Mesodermal cell (in vitro differentiated cells): Measurements from ENCODE around the gene COP1.

Source experiments
- H3K27ac ChIP-seq: 2 replicates; pipeline ENCODE4 v1.7.0; 2013; ENCODE audit warnings: mild to moderate bottlenecking, low read depth, low read length, moderate library complexity; ENCODE audit not compliant: severe bottlenecking
- H3K36me3 ChIP-seq: 2 replicates; pipeline ENCODE4 v1.7.1; 2013; ENCODE audit warnings: mild to moderate bottlenecking, low read length, moderate library complexity; ENCODE audit not compliant: control insufficient read depth, insufficient read depth
- H3K4me1 ChIP-seq: one replicate; pipeline ENCODE4 v1.7.1; 2013; ENCODE audit warnings: mild to moderate bottlenecking, low read length; ENCODE audit not compliant: insufficient read depth, control insufficient read depth, poor library complexity, severe bottlenecking
- H3K4me3 ChIP-seq: 2 replicates; pipeline ENCODE4 v1.7.0; 2013; ENCODE audit warnings: low read length, control low read depth, mild to moderate bottlenecking; ENCODE audit not compliant: insufficient read depth, poor library complexity, severe bottlenecking; ENCODE audit errors: extremely low read depth
- H3K9me3 ChIP-seq: 2 replicates; pipeline ENCODE4 v1.7.1; 2013; ENCODE audit warnings: mild to moderate bottlenecking, low read length, moderate library complexity; ENCODE audit not compliant: control insufficient read depth
- WGBS, 2 experiments: methylation state at CpG; one replicate each; pipeline ENCODE4 v1.1.5; 2013; ENCODE audit warnings: missing lambda C conversion rate in 2 of 2; ENCODE audit not compliant: insufficient coverage in 2 of 2; 5-methylcytosine and 5-hydroxymethylcytosine counted together

COP1 gene

DNA sequence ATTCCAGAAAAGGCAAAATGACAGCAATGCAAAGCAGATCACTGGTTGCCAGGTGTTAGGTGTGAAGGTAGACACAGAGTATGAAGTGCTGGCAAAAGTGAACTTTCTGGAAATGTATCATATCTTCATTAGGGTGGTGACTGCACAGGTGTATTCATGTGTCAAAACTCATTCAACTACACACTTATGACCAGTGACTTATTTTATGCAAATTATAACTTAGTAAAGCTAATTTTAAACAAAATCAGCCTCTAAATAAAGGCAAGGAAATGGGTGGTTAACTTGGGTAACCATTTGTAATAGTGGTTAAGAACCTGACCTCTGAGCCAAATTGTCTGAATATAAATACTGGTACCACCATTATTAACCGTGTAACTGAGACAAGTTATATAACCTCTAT lies 7.4 kb downstream of the COP1 start:
- WGBS, 2 experiments: no CpG with 5 or more reads among the region's 1 CpG
- Histone ChIP-seq H3K4me3 (no peak overlapping the region), H3K4me1 (peaks cover 4% of the 10 kb centered on the region), H3K9me3 (no peaks in the 10 kb centered on the region), H3K36me3 (no peaks in the 10 kb centered on the region), H3K27ac (no peak overlapping the region)

DNA sequence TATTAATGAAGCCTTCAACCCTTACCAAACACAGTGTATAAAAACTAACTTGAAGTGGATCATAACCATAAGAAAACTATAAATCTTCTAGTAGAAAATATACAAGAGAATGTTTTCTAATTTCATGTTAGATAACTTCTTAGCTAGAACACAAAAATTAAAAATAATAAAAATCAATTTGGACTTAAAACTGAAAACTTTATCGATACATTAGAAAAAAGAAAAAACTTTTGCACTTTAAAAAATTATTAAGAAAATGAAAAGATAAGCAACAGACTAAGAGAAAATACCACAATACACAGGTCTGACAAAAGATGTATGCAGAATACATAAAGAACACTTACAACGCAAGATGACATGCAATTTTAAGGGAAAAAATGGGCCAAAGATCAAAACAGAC lies 8.7 kb downstream of the COP1 start:
- H3K4me1 ChIP-seq: no peaks in the 10 kb centered on the region
- no CpG with 5 or more reads among the region's 2 CpGs for WGBS, 2 experiments

DNA sequence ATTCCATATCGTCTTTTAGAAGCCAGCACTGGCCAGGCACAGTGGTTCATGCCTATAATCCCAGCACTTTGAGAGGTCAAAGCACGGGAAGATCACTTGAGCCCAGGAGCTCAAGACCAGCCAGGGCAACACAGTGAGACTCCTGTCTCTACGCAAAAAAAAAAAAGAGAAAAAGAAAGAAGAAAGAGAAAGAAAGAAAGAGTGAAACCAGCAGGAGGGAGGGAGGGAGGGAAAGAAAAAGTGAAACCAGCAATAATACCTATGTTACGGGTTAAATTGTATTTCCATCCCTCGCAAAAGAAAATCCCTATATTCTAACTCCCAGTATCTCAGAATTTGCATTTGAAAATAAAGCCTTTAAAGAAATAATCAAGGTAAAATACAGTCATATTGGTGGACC lies 10.4 kb downstream of the COP1 start:
- no peak overlapping the region for H3K4me3 ChIP-seq
- WGBS, 2 experiments: 89 to 100% methylated on average over 2 to 3 of the region's 5 CpGs
- no peaks in the 10 kb centered on the region for H3K4me1 ChIP-seq
- no peaks in the 10 kb centered on the region for H3K9me3 ChIP-seq
- no peaks in the 10 kb centered on the region for H3K36me3 ChIP-seq
- H3K27ac ChIP-seq: no peak overlapping the region

More for the DNA sequence above, 8.7 kb downstream of the COP1 start:
- Histone ChIP-seq H3K36me3 (no peaks in the 10 kb centered on the region), H3K4me3 (no peak overlapping the region), H3K27ac (no peak overlapping the region), H3K9me3 (no peaks in the 10 kb centered on the region)

DNA sequence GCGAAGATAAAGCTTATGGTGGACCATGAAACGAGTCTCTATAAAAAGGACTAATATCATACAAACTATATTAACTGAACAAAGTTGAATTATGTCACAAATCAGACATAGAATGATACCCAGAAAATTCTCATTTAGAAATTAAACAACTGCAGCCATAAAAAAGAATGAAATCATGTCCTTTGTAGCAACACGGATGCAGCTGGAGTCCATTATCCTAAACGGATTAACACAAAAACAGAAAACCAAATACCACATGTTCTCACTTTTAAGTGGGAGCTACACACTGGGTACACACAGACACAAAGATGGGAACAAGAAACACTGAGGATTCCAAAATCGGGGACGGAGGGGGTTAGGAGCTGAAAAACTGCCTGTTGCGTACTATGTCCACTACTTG lies 11.5 kb downstream of the COP1 start:
- H3K9me3 ChIP-seq: no peaks in the 10 kb centered on the region
- WGBS, 2 experiments: 95 to 98% methylated on average over 4 to 5 of the region's 7 CpGs
- H3K36me3 ChIP-seq: no peaks in the 10 kb centered on the region
- H3K27ac ChIP-seq: no peak overlapping the region
- no peak overlapping the region for H3K4me3 ChIP-seq
- no peaks in the 10 kb centered on the region for H3K4me1 ChIP-seq

DNA sequence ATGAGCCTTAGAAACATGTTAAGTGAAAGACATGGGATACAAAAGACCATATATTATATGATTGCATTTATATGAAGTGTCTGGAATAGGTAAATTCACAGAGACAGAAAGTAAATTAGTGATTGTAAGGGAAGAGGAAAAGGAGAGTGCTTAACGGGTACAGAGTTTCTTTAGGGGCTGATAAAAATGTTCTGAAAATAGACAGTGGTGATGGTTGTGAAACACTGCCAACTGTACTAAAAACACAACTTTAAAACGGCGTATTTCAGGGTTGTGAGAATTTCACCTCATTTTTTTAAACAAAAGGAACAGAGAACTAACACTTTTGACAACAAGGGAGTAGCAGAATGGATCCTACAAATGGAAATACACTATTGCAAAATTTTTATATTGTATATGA lies 13.4 kb downstream of the COP1 start:
- H3K9me3 ChIP-seq: no peaks in the 10 kb centered on the region
- WGBS, 2 experiments: 100% methylated on average over 1 of the region's 3 CpGs
- no peak overlapping the region for H3K27ac ChIP-seq
- no peaks in the 10 kb centered on the region for H3K36me3 ChIP-seq
- H3K4me1 ChIP-seq: no peaks in the 10 kb centered on the region
- H3K4me3 ChIP-seq: no peak overlapping the region

DNA sequence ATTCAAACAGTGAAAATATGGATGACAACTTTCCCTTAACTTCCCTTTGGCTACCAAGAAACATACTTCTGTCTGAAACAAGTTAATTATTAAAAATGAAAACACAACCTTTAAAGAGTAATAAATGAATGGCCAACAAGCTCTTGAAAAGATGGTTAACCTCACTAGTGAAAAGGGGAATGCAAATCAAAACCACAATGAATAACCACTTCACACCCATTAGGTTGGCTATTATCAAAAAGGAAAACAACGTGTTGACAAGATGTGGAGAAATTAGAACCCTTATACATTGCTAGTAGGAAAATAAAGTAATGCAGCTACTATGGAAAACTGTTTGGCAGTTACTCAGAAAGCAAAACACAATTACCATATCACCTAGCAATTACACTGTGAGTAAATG lies 14.1 kb downstream of the COP1 start:
- Histone ChIP-seq H3K9me3 (no peaks in the 10 kb centered on the region), H3K36me3 (no peaks in the 10 kb centered on the region), H3K4me1 (peaks cover 6% of the 10 kb centered on the region), H3K27ac (no peak overlapping the region), H3K4me3 (no peak overlapping the region)
- no CpG with 5 or more reads among the region's 1 CpG for WGBS, 2 experiments

DNA sequence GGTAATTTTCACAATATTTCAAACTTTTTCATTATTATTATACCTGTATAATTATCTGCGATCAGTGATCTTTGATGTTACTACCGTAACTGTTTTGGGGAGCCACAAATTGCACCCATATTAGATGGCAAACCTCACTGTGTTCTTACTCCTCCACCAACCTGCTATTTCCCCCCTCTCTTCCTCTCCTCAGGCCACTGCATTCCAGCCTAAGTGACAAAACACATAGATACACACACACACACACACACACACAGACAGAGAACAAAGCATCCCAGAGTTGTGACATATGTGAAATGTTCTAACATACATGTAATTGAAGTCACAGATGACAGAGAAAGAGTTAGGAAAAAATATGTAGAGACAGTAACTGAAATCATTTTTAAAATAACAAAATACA lies 18.5 kb downstream of the COP1 start:
- Histone ChIP-seq H3K9me3 (no peaks in the 10 kb centered on the region), H3K27ac (no peak overlapping the region), H3K4me1 (peaks cover 7% of the 10 kb centered on the region), H3K36me3 (peaks cover 3% of the 10 kb centered on the region), H3K4me3 (no peak overlapping the region)
- 100% methylated on average over 1 of the region's 2 CpGs; no CpG with 5 or more reads in 1 of the 2 experiments for WGBS, 2 experiments

DNA sequence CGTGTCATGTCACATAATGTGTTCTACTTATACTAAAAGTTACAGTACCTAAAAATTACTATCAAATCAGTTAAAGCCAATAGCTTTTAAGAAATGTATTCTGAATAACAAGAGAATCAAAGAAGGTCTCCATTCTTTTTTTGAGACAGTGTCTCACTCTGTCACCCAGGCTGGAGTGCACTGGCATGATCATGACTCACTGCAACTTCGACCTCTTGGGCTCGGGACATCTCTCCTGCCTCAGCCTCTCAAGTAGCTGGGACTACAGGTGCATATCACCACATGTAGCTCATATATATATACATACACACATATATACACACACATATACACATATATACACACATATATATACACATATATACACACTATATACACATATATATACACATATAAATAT lies 20.1 kb downstream of the COP1 start:
- WGBS, 2 experiments: 90 to 95% methylated on average over 2 of the region's 3 CpGs
- Histone ChIP-seq H3K4me3 (no peak overlapping the region), H3K36me3 (peaks cover 9% of the 10 kb centered on the region), H3K9me3 (no peaks in the 10 kb centered on the region), H3K27ac (no peak overlapping the region), H3K4me1 (peaks cover 7% of the 10 kb centered on the region)

DNA sequence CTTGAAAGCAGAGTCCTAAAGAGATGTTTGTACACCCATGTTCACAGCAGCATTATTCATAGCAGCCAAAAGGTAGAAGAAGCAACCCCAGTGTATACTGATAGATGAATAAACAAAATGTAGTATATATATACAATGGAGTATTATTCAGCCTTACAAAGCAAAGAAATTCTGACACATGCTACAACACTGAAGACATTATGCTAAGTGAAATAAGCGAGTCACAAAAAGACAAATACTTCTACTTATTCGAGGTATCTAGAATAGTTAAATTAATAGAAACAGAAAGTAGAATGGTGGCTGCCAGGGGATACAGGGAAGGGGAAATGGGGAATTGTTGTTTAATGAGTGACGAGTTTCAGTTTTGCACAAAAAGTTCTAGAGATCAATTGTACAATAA lies 23.5 kb downstream of the COP1 start:
- Histone ChIP-seq H3K4me1 (peaks cover 7% of the 10 kb centered on the region), H3K4me3 (no peak overlapping the region), H3K9me3 (no peaks in the 10 kb centered on the region), H3K36me3 (peaks cover 17% of the 10 kb centered on the region), H3K27ac (no peak overlapping the region)
- no CpG with 5 or more reads among the region's 3 CpGs for WGBS, 2 experiments

DNA sequence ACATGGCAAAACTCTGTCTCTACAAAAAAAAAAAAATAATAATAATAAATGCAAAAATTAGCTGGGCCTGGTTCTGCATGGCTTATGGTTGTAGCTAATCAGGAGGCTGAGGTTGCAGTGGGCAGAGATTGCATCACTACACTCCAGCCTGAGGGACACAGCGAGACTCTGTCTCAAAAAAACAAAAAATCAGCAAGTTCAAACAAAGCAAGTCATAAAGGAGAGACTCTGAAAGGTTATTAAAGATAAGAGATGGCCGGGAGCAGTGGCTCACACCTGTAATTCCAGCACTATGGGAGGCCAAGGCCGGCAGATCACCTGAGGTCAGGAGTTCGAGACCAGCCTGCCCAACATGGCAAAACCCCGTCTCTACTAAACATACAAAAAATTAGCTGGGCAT lies 28.8 kb downstream of the COP1 start:
- Histone ChIP-seq H3K4me1 (peaks cover 10% of the 10 kb centered on the region), H3K27ac (no peak overlapping the region), H3K9me3 (no peaks in the 10 kb centered on the region), H3K36me3 (peaks cover 34% of the 10 kb centered on the region), H3K4me3 (no peak overlapping the region)
- 93 to 94% methylated on average over 2 of the region's 5 CpGs for WGBS, 2 experiments

DNA sequence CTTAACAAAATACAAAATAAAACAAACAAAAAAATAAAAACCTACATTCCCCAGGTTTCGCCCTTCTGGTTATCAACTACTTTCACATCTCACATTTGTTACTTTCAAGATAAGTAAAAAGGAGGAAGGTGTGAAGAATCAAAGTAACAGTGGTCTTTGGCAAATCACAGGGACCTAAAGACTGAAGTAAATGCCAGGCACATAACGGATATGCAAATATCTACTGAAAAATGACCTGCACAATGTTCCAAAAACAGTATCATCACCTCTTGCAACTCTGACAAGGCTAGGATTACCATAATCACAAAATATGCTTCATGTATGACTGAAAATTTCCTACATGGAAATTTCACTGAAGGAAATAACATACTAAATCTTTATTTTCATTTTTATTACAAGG lies 29.3 kb downstream of the COP1 start:
- H3K4me3 ChIP-seq: no peak overlapping the region
- 100% methylated on average over 1 of the region's 2 CpGs for WGBS, 2 experiments
- H3K9me3 ChIP-seq: no peaks in the 10 kb centered on the region
- H3K36me3 ChIP-seq: peaks cover 40% of the 10 kb centered on the region
- peaks cover 10% of the 10 kb centered on the region for H3K4me1 ChIP-seq
- no peak overlapping the region for H3K27ac ChIP-seq

DNA sequence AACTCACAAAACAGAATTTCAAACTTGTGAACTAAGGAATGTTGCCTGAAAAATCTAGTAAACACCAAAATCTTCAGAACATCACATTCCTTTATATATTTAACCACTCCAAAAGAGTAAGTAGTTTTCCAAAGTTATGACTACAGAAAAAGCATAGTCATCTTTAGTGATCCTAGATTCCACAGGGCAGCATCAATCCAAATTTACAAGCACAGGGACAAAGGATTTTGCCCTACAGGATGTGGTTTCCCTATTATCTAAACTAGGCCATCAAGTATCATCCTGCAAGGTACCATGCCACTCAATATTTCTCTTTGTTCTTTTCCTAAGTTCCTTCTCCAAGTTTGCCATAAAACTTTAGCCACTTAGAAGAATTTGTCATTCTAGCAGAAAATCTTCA lies 33.0 kb downstream of the COP1 start:
- no peak overlapping the region for H3K4me3 ChIP-seq
- no peak overlapping the region for H3K27ac ChIP-seq
- H3K4me1 ChIP-seq: peaks cover 10% of the 10 kb centered on the region
- peaks cover 58% of the 10 kb centered on the region for H3K36me3 ChIP-seq
- H3K9me3 ChIP-seq: peaks cover 9% of the 10 kb centered on the region
